H1 (cell line): ENCODE results near the gene TP53I11. TPM values are rescaled to one million over a fixed set of nuclear protein-coding genes. Genes with fewer than 3 reads are reported as not detected.

Experiments used
- CREB1 ChIP-seq: IDR thresholded peaks from 2 replicates; pipeline ENCODE4 v1.6.1; 2012; ENCODE audit warnings: inconsistent platforms
- FOSL1 ChIP-seq: IDR thresholded peaks from 2 replicates; pipeline ENCODE4 v1.6.1; 2011; ENCODE audit warnings: mild to moderate bottlenecking, low read depth, low read length, moderate library complexity; ENCODE audit not compliant: insufficient read depth
- HDAC2 ChIP-seq, 2 experiments: fragments of 300-600 bp in 1 of 2; sonication (generic) in 1 of 2; IDR thresholded peaks; 2 replicates each; pipeline ENCODE4 v1.6.1; 2011 to 2012; ENCODE audit warnings: low read depth in 2 of 2, low read length in 2 of 2, mild to moderate bottlenecking in 2 of 2, moderate library complexity in 2 of 2, borderline replicate concordance in 1 of 2, inconsistent platforms in 1 of 2
- JUND ChIP-seq: IDR thresholded peaks from 2 replicates; pipeline ENCODE4 v1.6.1; 2011; ENCODE audit warnings: mild to moderate bottlenecking, improper control_type of control experiment, low read length
- KDM4A ChIP-seq: IDR thresholded peaks from one replicate; pipeline ENCODE4 v1.7.1; 2012; ENCODE audit warnings: low read depth, mild to moderate bottlenecking, moderate library complexity, low read length, inconsistent platforms; ENCODE audit not compliant: severe bottlenecking
- SRF ChIP-seq: IDR thresholded peaks from 2 replicates; pipeline ENCODE4 v1.6.1; 2011; ENCODE audit warnings: mild to moderate bottlenecking, low read depth, low read length, moderate library complexity
- TAF7 ChIP-seq: optimal IDR thresholded peaks from 2 replicates; pipeline ENCODE3; 2011; ENCODE audit warnings: low read depth, mild to moderate bottlenecking, inconsistent platforms, low read length, moderate library complexity, borderline replicate concordance
- TBP ChIP-seq: IDR thresholded peaks from 2 replicates; pipeline ENCODE4 v1.6.1; 2011; ENCODE audit warnings: low read depth, low read length, improper control_type of control experiment
- TCF12 ChIP-seq: IDR thresholded peaks from 2 replicates; pipeline ENCODE4 v1.6.1; 2011; ENCODE audit warnings: low read depth, mild to moderate bottlenecking, low read length
- polyA plus RNA-seq, 7 experiments: library from polyadenylated mRNA; depleted of rRNA in 3 of 7; stranded (reverse) in 5 of 7; unstranded in 2 of 7; fragments of >200 nt in 5 of 7; fragments of 200-250 nt in 2 of 7; gene quantifications; 1 replicate in 5 of 7; 2 replicates in 1 of 7; 4 replicates in 1 of 7; pipeline versions ENCODE4 v1.2.1 to v1.2.3, GENCODE V29; 2011 to 2013; ENCODE audit warnings: missing spikeins in 2 of 7, mixed read lengths in 2 of 7
- total RNA-seq: library from RNA; stranded (reverse); fragmentation: NEBNext Ultra II Directional; extraction: Animal tissue kit (Norgen Biotek cat#: 25700); gene quantifications from 2 replicates; pipeline ENCODE4 v1.2.1, GENCODE V29; 2021

Gene TP53I11
- total and polyA plus RNA-seq, 2 of the 8 experiments (the other 6 are each of a cell fraction or from before 2014, with no cell fraction given): 34.0 to 46.3 TPM

- TF ChIP-seq TAF7 (no peak), CREB1 (no peak), JUND (no peak), KDM4A (no peak), TBP (peak; percentile 48; the same call in 1 of the 2 replicates), TCF12 (no peak), HDAC2 (IDR thresholded peaks at IDR 0.05; ENCODE audit: borderline replicate concordance in 1 of 2, low read depth in 2 of 2, low read length in 2 of 2) (peak in 1 of 2 experiments; percentile 83; a peak in 1 of 4 replicates), FOSL1 (no peak), SRF (no peak)
Observed at GRCh38 chr11:44944181-44944852, 6.4 kb downstream of the TP53I11 start (continued).
